Endothelial cell of umbilical vein (primary cell): Measurements from ENCODE around the gene C1RL. TPM values are rescaled to one million over a fixed set of nuclear protein-coding genes. Genes with fewer than 3 reads are reported as not detected.

Source experiments
- BruUV-seq: library from RNA; stranded (reverse); fragments of 400-500 nt; replicated peaks from 2 replicates; lab custom pipeline; 2021; lab: Mats Ljungman, UMichigan
- CTCF ChIA-PET: fragments of 300-600, 350-600 bp; sonication (Branson Sonifier 250); formaldehyde crosslinking; loops from one replicate; lab custom pipeline; 2021; ENCODE audit warnings: antibody characterized with exemption, inconsistent platforms; lab: Charles Lee
- POLR2A ChIA-PET: fragments of 300-600, 350-600 bp; sonication (Branson Sonifier 250); formaldehyde crosslinking; loops from one replicate; lab custom pipeline; 2021; ENCODE audit warnings: antibody characterized with exemption, inconsistent platforms; lab: Charles Lee
- DNase-seq: peaks from one replicate; pipeline ENCODE4 v3.0.0-alpha.2; 2011; ENCODE audit warnings: low read depth, low spot score
- FAIRE-seq: peaks from 2 replicates; lab custom pipeline; 2011; peaks lifted over from hg19 to GRCh38; lab: Jason Lieb, UNC
- H2AFZ ChIP-seq: 2 replicates; pipeline ENCODE4 v1.6.0; 2012; ENCODE audit warnings: low read depth, low read length, control low read depth, inconsistent platforms
- H3K27ac ChIP-seq: 2 replicates; pipeline ENCODE4 v1.5.1; 2011; ENCODE audit warnings: low read depth, mild to moderate bottlenecking, control low read depth, low read length, moderate library complexity; ENCODE audit not compliant: insufficient read depth
- H3K27me3 ChIP-seq, 2 experiments: 2 replicates each; pipeline versions ENCODE4 v1.6.0 to v1.6.1; 2011; ENCODE audit warnings: low read length in 2 of 2, mixed read lengths in 1 of 2; ENCODE audit not compliant: control insufficient read depth in 2 of 2, insufficient read depth in 2 of 2
- H3K36me3 ChIP-seq, 2 experiments: 2 replicates in 1 of 2; 3 replicates in 1 of 2; pipeline ENCODE4 v1.5.1; 2011; ENCODE audit warnings: low read length in 2 of 2, mild to moderate bottlenecking in 1 of 2, moderate library complexity in 1 of 2; ENCODE audit not compliant: control insufficient read depth in 2 of 2, insufficient read depth in 2 of 2; ENCODE audit errors: extremely low read depth in 1 of 2
- H3K4me1 ChIP-seq: 3 replicates; pipeline ENCODE4 v1.5.1; 2011; ENCODE audit warnings: mild to moderate bottlenecking, low read length; ENCODE audit not compliant: control insufficient read depth, insufficient read depth; ENCODE audit errors: extremely low read depth
- H3K4me2 ChIP-seq: 2 replicates; pipeline ENCODE4 v1.6.1; 2011; ENCODE audit warnings: low read length, control low read depth, mixed read lengths; ENCODE audit not compliant: insufficient read depth
- H3K4me3 ChIP-seq, 3 experiments: fragments of 200-600 bp in 1 of 3; sonication (generic), shearing (Covaris generic) in 1 of 3; replicated peaks in 1 of 3; 2 replicates each; pipeline ENCODE4 v1.5.1; 2011 to 2016; ENCODE audit warnings: control low read depth in 3 of 3, low read length in 3 of 3, mild to moderate bottlenecking in 2 of 3, inconsistent platforms in 1 of 3, low read depth in 1 of 3, moderate library complexity in 1 of 3; ENCODE audit not compliant: insufficient read depth in 1 of 3
- H3K79me2 ChIP-seq: 2 replicates; pipeline ENCODE4 v1.6.0; 2012; ENCODE audit warnings: low read length, inconsistent platforms; ENCODE audit not compliant: control insufficient read depth, insufficient read depth
- H3K9ac ChIP-seq: replicated peaks from 2 replicates; pipeline ENCODE3; 2011; ENCODE audit warnings: low read length, control low read depth; ENCODE audit not compliant: insufficient read depth; ENCODE audit errors: extremely low read depth
- H3K9me1 ChIP-seq: replicated peaks from 3 replicates; pipeline ENCODE4 v1.6.0; 2011; ENCODE audit warnings: mild to moderate bottlenecking, low read length; ENCODE audit not compliant: control insufficient read depth, insufficient read depth; ENCODE audit errors: extremely low read depth
- H3K9me3 ChIP-seq: replicated peaks from 2 replicates; pipeline ENCODE4 v1.5.1; 2012; ENCODE audit warnings: low read length, inconsistent platforms; ENCODE audit not compliant: control insufficient read depth, insufficient read depth
- H4K20me1 ChIP-seq: replicated peaks from 2 replicates; pipeline ENCODE3; 2011; ENCODE audit warnings: mild to moderate bottlenecking, low read length; ENCODE audit not compliant: control insufficient read depth, insufficient read depth; ENCODE audit errors: extremely low read depth
- CTCF ChIP-seq, 2 donors: IDR thresholded peaks; 1 replicate in 1 of 2; 2 replicates in 1 of 2; pipeline ENCODE4 v1.5.1; 2011; ENCODE audit warnings: low read length in 2 of 2, mild to moderate bottlenecking in 2 of 2, moderate library complexity in 2 of 2, control low read depth in 1 of 2, inconsistent platforms in 1 of 2, low read depth in 1 of 2; ENCODE audit not compliant: insufficient read depth in 1 of 2; ENCODE audit errors: extremely low read depth in 1 of 2
- EZH2 ChIP-seq: IDR thresholded peaks from 2 replicates; pipeline ENCODE4 v1.6.1; 2012; ENCODE audit warnings: borderline replicate concordance, low read depth, mild to moderate bottlenecking, moderate library complexity, low read length, inconsistent platforms; ENCODE audit not compliant: severe bottlenecking
- FOS ChIP-seq: IDR thresholded peaks from 2 replicates; pipeline ENCODE4 v1.6.1; 2011; ENCODE audit warnings: mild to moderate bottlenecking, low read length, moderate library complexity, borderline replicate concordance; ENCODE audit not compliant: insufficient read depth
- GATA2 ChIP-seq: IDR thresholded peaks from 2 replicates; pipeline ENCODE4 v1.7.0; 2011; ENCODE audit warnings: low read depth, mild to moderate bottlenecking, moderate library complexity, mixed read lengths, low read length; ENCODE audit not compliant: insufficient read length, insufficient read depth
- JUN ChIP-seq: IDR thresholded peaks from 2 replicates; pipeline ENCODE4 v1.6.1; 2011; ENCODE audit warnings: borderline replicate concordance, low read depth; ENCODE audit not compliant: insufficient read length, insufficient read depth
- MAX ChIP-seq: IDR thresholded peaks from 2 replicates; pipeline ENCODE4 v1.6.1; 2011; ENCODE audit not compliant: insufficient read depth, insufficient read length
- POLR2A ChIP-seq: IDR thresholded peaks from 2 replicates; pipeline ENCODE4 v1.6.1; 2012; ENCODE audit warnings: low read depth, mild to moderate bottlenecking, control low read depth, low read length
- POLR2AphosphoS5 ChIP-seq: IDR thresholded peaks from 2 replicates; pipeline ENCODE4 v1.6.1; 2012; ENCODE audit warnings: low read depth, mild to moderate bottlenecking, control low read depth, low read length, moderate library complexity; ENCODE audit not compliant: insufficient read depth
- dilution Hi-C: fragments of 300-500 bp; cut with MboI; formaldehyde crosslinking; loops from one replicate; pipeline ENCODE4 v1.15.0; 2019; ENCODE audit warnings: low sequenced_read_pairs; ENCODE audit not compliant: extremely low pct_ligation_motif_present
- intact Hi-C: fragments of 100-400 bp; cut with micrococcal nuclease; formaldehyde crosslinking; loops from one replicate; pipeline ENCODE4 v1.10.0; 2022
- polyA plus RNA-seq, 4 experiments: library from polyadenylated mRNA; depleted of rRNA in 3 of 4; stranded (reverse) in 3 of 4; unstranded in 1 of 4; fragments of >200 nt; gene quantifications; 2 replicates each; pipeline versions ENCODE4 v1.2.1 to v1.2.3, GENCODE V29; 2011 to 2012; ENCODE audit warnings: missing spikeins in 1 of 4
- total RNA-seq: library from RNA; stranded (reverse); gene quantifications from 2 replicates; pipeline ENCODE4 v1.2.3, GENCODE V29; 2021

C1RL gene
- total and polyA plus RNA-seq, 2 donors (not counting 3 experiments of a cell fraction or from before 2014, with no cell fraction given) = 20.9 to 25.0 TPM

- no peak overlapping the region for H3K4me2 ChIP-seq
Measured at GRCh38 chr12:7090222-7090998, 18.6 kb downstream of the C1RL start.

More at GRCh38 chr12:7090222-7090998, 18.6 kb downstream of the C1RL start:
- ChIA-PET POLR2A (no interaction called here), CTCF (interaction anchor here (1.1 to 4.5 kb wide), 3 partner anchors 17 to 146 kb away, joined by 3 to 19 read pairs (median 11); partner anchors contain the start of genes C12orf57, C1RL and RNU7-1)
- intact Hi-C loops = loop anchor here (5.0 kb wide), 2 partner anchors 118 to 218 kb away; partner anchors contain the start of genes EMG1, PHB2 and SPSB2
- Histone ChIP-seq H3K4me1 (peaks cover 6% of the 10 kb centered on the region), H3K27me3 (peaks cover 0 to 17% of the 10 kb centered on the region in 2 experiments), H3K27ac (no peak overlapping the region), H3K4me3 (no peak overlapping the region), H3K79me2 (no peaks in the 10 kb centered on the region), H3K9ac (no peak overlapping the region), H2AFZ (no peak overlapping the region), H3K9me3 (no peaks in the 10 kb centered on the region), H3K36me3 (no peaks in the 10 kb centered on the region), H3K9me1 (no peaks in the 10 kb centered on the region), H4K20me1 (no peaks in the 10 kb centered on the region)
- no TSS peak for BruUV-seq
- no peak for DNase-seq
- TF ChIP-seq GATA2 = no peak
- no peak for TF ChIP-seq FOS
- no peak for TF ChIP-seq MAX
- no peak for TF ChIP-seq EZH2
- no peak for TF ChIP-seq JUN
- TF ChIP-seq POLR2A = no peak
- TF ChIP-seq CTCF (IDR thresholded peaks at IDR 0.05; ENCODE audit: extremely low read depth in 1 of 2, insufficient read depth in 1 of 2, low read depth in 1 of 2, low read length in 2 of 2) = no peak
- no peak for TF ChIP-seq POLR2AphosphoS5
- dilution Hi-C loops = no loop called here
- no peak for FAIRE-seq
